GM12801 (cell line): Measurements from ENCODE around the gene WFIKKN1.

Experiments
- CTCF ChIP-seq: IDR thresholded peaks from one replicate; pipeline ENCODE4 v1.5.1; 2011; ENCODE audit warnings: control low read depth; ENCODE audit not compliant: insufficient read length; ENCODE audit errors: extremely low read depth

Gene WFIKKN1

GRCh38 chr16:676913-677312 lies 46.1 kb downstream of the WFIKKN1 start:
- no peak for TF ChIP-seq CTCF

GRCh38 chr16:677316-678190 lies 46.8 kb downstream of the WFIKKN1 start:
- no peak for TF ChIP-seq CTCF

- TF ChIP-seq CTCF, result no peak
Observed at GRCh38 chr16:678209-678857, 47.5 kb downstream of the WFIKKN1 start.

- TF ChIP-seq CTCF, result no peak
Observed at GRCh38 chr16:678858-679813, 48.4 kb downstream of the WFIKKN1 start.

GRCh38 chr16:679814-680624 lies 49.2 kb downstream of the WFIKKN1 start, which contains the start of gene STUB1:
Gene STUB1 (plus strand): TSS chr16:680410. CDS start chr16:680526, 116 bp downstream.
- no peak for TF ChIP-seq CTCF

GRCh38 chr16:680625-680945 lies 49.8 kb downstream of the WFIKKN1 start:
- TF ChIP-seq CTCF, result no peak
